ENCODE results near the gene TREH. TPM values are rescaled to one million over a fixed set of nuclear protein-coding genes. Genes with fewer than 3 reads are reported as not detected.

TREH gene
- total RNA-seq, 1 donor from 2014 or later: not detected

DNA sequence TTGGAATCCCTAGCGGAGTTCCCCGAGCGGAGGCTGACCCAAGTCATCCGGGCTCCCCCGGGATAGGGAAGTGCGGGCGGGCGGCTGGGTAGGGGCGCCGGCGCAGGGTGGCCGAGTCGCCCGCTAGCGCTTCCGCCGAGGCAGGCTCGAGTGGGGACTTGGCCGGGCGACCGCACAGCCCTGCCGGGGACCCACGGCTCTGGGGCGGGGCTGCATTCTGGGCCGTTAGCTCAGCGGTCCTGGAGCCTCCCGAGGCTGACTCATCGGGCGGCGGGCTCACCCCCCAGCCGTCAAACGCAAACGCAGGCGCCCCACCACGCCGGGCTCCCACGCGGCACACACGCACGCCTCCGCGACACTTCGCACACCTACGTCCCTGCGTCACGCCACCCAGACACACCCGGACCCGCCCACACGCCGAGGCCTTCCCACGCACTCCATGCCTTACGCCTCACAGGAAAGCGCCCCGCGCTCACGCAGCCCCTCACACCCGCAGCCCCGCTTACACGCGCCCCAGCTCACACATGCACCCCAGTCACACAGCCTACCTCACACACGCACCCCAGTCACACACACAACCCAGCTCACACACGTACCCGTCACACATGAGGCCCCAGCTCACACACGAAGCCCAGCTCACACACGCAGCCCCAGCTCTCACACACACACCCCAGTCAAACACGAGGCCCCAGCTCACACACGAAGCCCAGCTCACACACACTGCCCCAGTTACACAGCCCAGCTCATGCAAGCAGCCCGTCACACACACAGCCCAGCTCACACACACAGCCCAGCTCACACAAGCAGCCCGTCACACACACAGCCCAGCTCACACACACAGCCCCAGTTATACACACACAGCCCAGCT is 70.9 kb downstream of the TREH start:
- H3K27me3 ChIP-seq (ENCODE audit: control insufficient read depth, insufficient read depth, low read length): no peaks in the 10 kb centered on the region
- no peaks in the 10 kb centered on the region for H3K36me3 ChIP-seq (ENCODE audit: control insufficient read depth, insufficient read depth, low read length)
- DNase-seq (ENCODE audit: low read depth) (peak; percentile 37), FAIRE-seq (peak; percentile 23)
- peak overlapping the region; percentile 48 for H3K4me3 ChIP-seq (ENCODE audit: low read depth, low read length)
- TF ChIP-seq CTCF (IDR thresholded peaks at IDR 0.05; ENCODE audit: insufficient read depth, low read length, severe bottlenecking): no peak

GRCh38 chr11:118607401-118608359 is 71.8 kb downstream of the TREH start, which contains the start of gene PHLDB1:
Gene PHLDB1, plus strand, starts transcription at chr11:118607615. Its CDS starts 6,222 bp downstream, at chr11:118613837.
- H3K4me3 ChIP-seq (ENCODE audit: low read depth, low read length): peak within 1 kb of the TSS; percentile 48
- peak; percentile 76 for TF ChIP-seq CTCF (IDR thresholded peaks at IDR 0.05; ENCODE audit: insufficient read depth, low read length, severe bottlenecking)
- H3K36me3 ChIP-seq (ENCODE audit: control insufficient read depth, insufficient read depth, low read length): no peaks in the 10 kb centered on the region
- DNase-seq (ENCODE audit: low read depth): peak; percentile 44
- no peak for FAIRE-seq
- no peaks in the 10 kb centered on the region for H3K27me3 ChIP-seq (ENCODE audit: control insufficient read depth, insufficient read depth, low read length)

Other genes starting within 250 kb of the TREH start
- gene KMT2A, start 243.2 kb downstream of the TREH start, total RNA-seq: 14.0 and 20.6 TPM in 2 replicates
- 0.51 TPM in 1 of 2 replicates, not detected in the other for gene TTC36, start 152.2 kb downstream of the TREH start, total RNA-seq
- gene TMEM25, start 148.5 kb downstream of the TREH start, total RNA-seq: 13.8 and 14.7 TPM in 2 replicates
- gene IFT46, start 113.7 kb downstream of the TREH start, total RNA-seq: 19.8 and 21.3 TPM in 2 replicates
- 66.7 and 79.2 TPM in 2 replicates for gene ARCN1, start 107.2 kb downstream of the TREH start, total RNA-seq
- gene PHLDB1, start 72.0 kb downstream of the TREH start, total RNA-seq: 13.3 and 22.6 TPM in 2 replicates
- gene DDX6, start 111.5 kb upstream of the TREH start, total RNA-seq: 87.9 and 91.3 TPM in 2 replicates
- gene CXCR5, start 204.2 kb upstream of the TREH start, total RNA-seq: not detected in 2 replicates
- gene BCL9L, start 246.3 kb upstream of the TREH start, total RNA-seq: 22.6 and 38.5 TPM in 2 replicates

All from bronchial epithelial cell (primary cell).